GM12878 (cell line): Measurements from ENCODE around the gene ERG. TPM values are rescaled to one million over a fixed set of nuclear protein-coding genes. Genes with fewer than 3 reads are reported as not detected.

Experiments
- ATAC-seq: fragments of 200-7000 bp; cut with Tn5 transposase; 3 replicates; pipeline ENCODE4 v1.9.1; 2020; ENCODE audit warnings: mild to moderate bottlenecking, moderate library complexity
- BruUV-seq: library from RNA; stranded (reverse); fragments of 400-500 nt; replicated peaks from 2 replicates; lab custom pipeline; 2021; lab: Mats Ljungman, UMichigan
- CTCF ChIA-PET: fragments of 300-600 bp; sonication (Branson Sonifier 250); formaldehyde crosslinking; extraction: SDS; loops from one replicate; lab custom pipeline; 2021; ENCODE audit warnings: inconsistent platforms; lab: Yijun Ruan, JAX
- POLR2A ChIA-PET: fragments of 350-600 bp; formaldehyde crosslinking; extraction: SDS; loops from one replicate; lab custom pipeline; 2021; ENCODE audit warnings: inconsistent platforms; lab: Charles Lee
- RAD21 ChIA-PET: fragments of 300-600 bp; sonication (Branson Sonifier 250); formaldehyde crosslinking; loops from one replicate; lab custom pipeline; 2023; ENCODE audit warnings: antibody characterized with exemption; ENCODE audit not compliant: unreplicated experiment; lab: Charles Lee
- SMC1A ChIA-PET: fragments of 300-600 bp; sonication (Branson Sonifier 250); formaldehyde crosslinking; loops from one replicate; lab custom pipeline; 2023; ENCODE audit not compliant: unreplicated experiment, uncharacterized antibody; lab: Charles Lee
- DNase-seq: peaks from one replicate; pipeline ENCODE4 v3.0.0-alpha.2; 2011; ENCODE audit warnings: low read depth, low spot score
- FAIRE-seq: peaks from 3 replicates; lab custom pipeline; 2011; peaks lifted over from hg19 to GRCh38; lab: Jason Lieb, UNC
- H2AFZ ChIP-seq: 2 replicates; pipeline ENCODE4 v1.6.0; 2011; ENCODE audit warnings: low read depth, low read length, control low read depth; ENCODE audit not compliant: control insufficient read depth
- H3K27ac ChIP-seq: 2 replicates; pipeline ENCODE4 v1.5.1; 2011; ENCODE audit warnings: control low read depth; ENCODE audit not compliant: control insufficient read depth, insufficient read depth
- H3K27me3 ChIP-seq, 2 experiments: replicated peaks in 1 of 2; 2 replicates each; pipeline versions ENCODE4 v1.6.0 to v1.6.1; 2011; ENCODE audit warnings: low read length in 1 of 2; ENCODE audit not compliant: control insufficient read depth in 2 of 2, insufficient read depth in 2 of 2
- H3K36me3 ChIP-seq, 2 experiments: 2 replicates each; pipeline ENCODE4 v1.5.1; 2011; ENCODE audit warnings: low read length in 1 of 2; ENCODE audit not compliant: control insufficient read depth in 2 of 2, insufficient read depth in 2 of 2
- H3K4me1 ChIP-seq: 2 replicates; pipeline ENCODE4 v1.6.1; 2011; ENCODE audit warnings: mild to moderate bottlenecking, low read length, moderate library complexity, mixed read lengths; ENCODE audit not compliant: control insufficient read depth, insufficient read depth
- H3K4me2 ChIP-seq: 2 replicates; pipeline ENCODE4 v1.6.0; 2011; ENCODE audit warnings: control low read depth; ENCODE audit not compliant: control insufficient read depth, insufficient read depth
- H3K4me3 ChIP-seq: fragments of 200-600 bp; sonication (generic); 2 replicates; pipeline ENCODE4 v1.5.1; 2016
- H3K79me2 ChIP-seq: 2 replicates; pipeline ENCODE4 v1.6.0; 2011; ENCODE audit warnings: low read length; ENCODE audit not compliant: control insufficient read depth, insufficient read depth
- H3K9ac ChIP-seq: 2 replicates; pipeline ENCODE4 v1.8.0; 2011; ENCODE audit warnings: low read length, control low read depth, mixed read lengths; ENCODE audit not compliant: control insufficient read depth, insufficient read depth
- H3K9me3 ChIP-seq: replicated peaks from 3 replicates; pipeline ENCODE4 v1.5.1; 2011; ENCODE audit warnings: mild to moderate bottlenecking, low read length; ENCODE audit not compliant: control insufficient read depth, insufficient read depth
- H4K20me1 ChIP-seq: 2 replicates; pipeline ENCODE4 v1.6.0; 2011; ENCODE audit not compliant: control insufficient read depth, insufficient read depth
- ATF2 ChIP-seq: IDR thresholded peaks from 2 replicates; pipeline ENCODE4 v1.6.1; 2012; ENCODE audit warnings: low read length, inconsistent platforms
- CHD4 ChIP-seq: fragments of 200-600 bp; sonication (generic); IDR thresholded peaks from 2 replicates; pipeline ENCODE4 v1.6.1; 2016; ENCODE audit warnings: mild to moderate bottlenecking
- EGR1 ChIP-seq, 2 experiments: IDR thresholded peaks; 1 replicate in 1 of 2; 2 replicates in 1 of 2; pipeline ENCODE4 v1.6.1; 2011 to 2012; ENCODE audit warnings: low read depth in 2 of 2, low read length in 2 of 2, borderline replicate concordance in 1 of 2, mild to moderate bottlenecking in 1 of 2, moderate library complexity in 1 of 2
- NBN ChIP-seq: fragments of 450-650 bp; IDR thresholded peaks from 2 replicates; pipeline ENCODE4 v1.6.1; 2016
- NR2C2 ChIP-seq: IDR thresholded peaks from 2 replicates; pipeline ENCODE4 v1.6.1; 2011; ENCODE audit warnings: borderline replicate concordance, low read depth; ENCODE audit not compliant: control insufficient read depth, insufficient read length
- NR2F1 ChIP-seq: fragments of 450-650 bp; conservative IDR thresholded peaks from 2 replicates; pipeline ENCODE4 v1.6.1; 2017; ENCODE audit warnings: mild to moderate bottlenecking
- POLR2A ChIP-seq: IDR thresholded peaks from 2 replicates; pipeline ENCODE4 v1.6.1; 2011; ENCODE audit warnings: low read depth, mild to moderate bottlenecking, low read length
- POU2F2 ChIP-seq: IDR thresholded peaks from 3 replicates; pipeline ENCODE4 v1.6.1; 2011; ENCODE audit warnings: low read depth, mild to moderate bottlenecking, low read length, borderline replicate concordance
- RBBP5 ChIP-seq: fragments of 200-600 bp; sonication (generic); conservative IDR thresholded peaks from 2 replicates; pipeline ENCODE4 v1.6.1; 2016
- SIN3A ChIP-seq: IDR thresholded peaks from 2 replicates; pipeline ENCODE4 v1.6.1; 2012; ENCODE audit warnings: low read depth, low read length, improper control_type of control experiment
- SPI1 ChIP-seq: IDR thresholded peaks from 2 replicates; pipeline ENCODE4 v1.6.1; 2011; ENCODE audit warnings: low read depth, mild to moderate bottlenecking, low read length, moderate library complexity, borderline replicate concordance; ENCODE audit not compliant: insufficient read depth
- TAF1 ChIP-seq: IDR thresholded peaks from 2 replicates; pipeline ENCODE4 v1.6.1; 2011; ENCODE audit warnings: mild to moderate bottlenecking, low read depth, low read length, borderline replicate concordance
- TCF3 ChIP-seq: IDR thresholded peaks from 2 replicates; pipeline ENCODE4 v1.6.1; 2012; ENCODE audit warnings: low read depth, mild to moderate bottlenecking, low read length, borderline replicate concordance; ENCODE audit not compliant: insufficient read depth
- USF2 ChIP-seq: IDR thresholded peaks from 2 replicates; pipeline ENCODE4 v1.6.1; 2011; ENCODE audit warnings: low read depth, low read length, improper control_type of control experiment, borderline replicate concordance
- ZNF207 ChIP-seq: fragments of 450-650 bp; IDR thresholded peaks from 2 replicates; pipeline ENCODE4 v1.6.1; 2014; ENCODE audit warnings: antibody characterized with exemption, mild to moderate bottlenecking, borderline replicate concordance
- ZZZ3 ChIP-seq: IDR thresholded peaks from 2 replicates; pipeline ENCODE4 v1.6.1; 2011; ENCODE audit warnings: low read depth; ENCODE audit not compliant: control insufficient read depth, insufficient read length
- WGBS: methylation state at CpG from one replicate; pipeline ENCODE4 v1.1.6; 2016; ENCODE audit warnings: low lambda C conversion rate; ENCODE audit not compliant: insufficient replicate concordance, insufficient coverage; ENCODE audit errors: missing lambda C conversion rate; 5-methylcytosine and 5-hydroxymethylcytosine counted together
- in situ Hi-C: fragments of 300-500 bp; cut with MboI; formaldehyde crosslinking; loops from 9 replicates; pipeline ENCODE4 v1.14.3; 2018; ENCODE audit warnings: mixed read lengths
- intact Hi-C: fragments of 100-400 bp; cut with micrococcal nuclease; formaldehyde crosslinking; loops from one replicate; pipeline ENCODE4 v1.14.2; 2022; ENCODE audit not compliant: unreplicated experiment
- polyA plus RNA-seq, 11 experiments: library from polyadenylated mRNA; depleted of rRNA in 4 of 11; unstranded in 6 of 11; stranded (reverse) in 5 of 11; fragments of >200 nt; fragmentation: Nextera tagmentation in 4 of 11; fragmentation: Illumina TruSeq in 1 of 11; extraction: Ambion mirVana in 4 of 11; extraction: Trizol in 1 of 11; gene quantifications; 1 replicate in 1 of 11; 2 replicates in 10 of 11; pipeline versions ENCODE4 v1.2.1 to v1.2.3, GENCODE V29; 2011 to 2016; ENCODE audit warnings: inconsistent platforms in 2 of 11, missing spikeins in 2 of 11, low read depth in 1 of 11
- total RNA-seq, 4 experiments: library from RNA; depleted of rRNA in 3 of 4; stranded (reverse); fragments of >200 nt in 3 of 4; fragmentation: Illumina TruSeq in 1 of 4; extraction: Trizol in 1 of 4; gene quantifications; 2 replicates each; pipeline versions ENCODE4 v1.2.1 to v1.2.3, GENCODE V29; 2013 to 2021
- TF ChIP-seq, protein P1 (sequence below): IDR thresholded peaks from 2 replicates; pipeline ENCODE4 v1.6.1; 2012; ENCODE audit warnings: low read depth, low read length, improper control_type of control experiment
- TF ChIP-seq, protein P2 (sequence below): IDR thresholded peaks from 2 replicates; pipeline ENCODE4 v1.6.1; 2011; ENCODE audit warnings: low read depth, mild to moderate bottlenecking, low read length, moderate library complexity, borderline replicate concordance; ENCODE audit errors: extremely low read depth

ERG gene
- total and polyA plus RNA-seq, 10 of the 15 experiments (the other 5 are each of a cell fraction or from before 2014, with no cell fraction given): not detected

- Histone ChIP-seq H2AFZ (no peak overlapping the region), H3K36me3 (no peaks in the 10 kb centered on the region), H3K79me2 (no peaks in the 10 kb centered on the region), H3K9ac (no peak overlapping the region), H3K4me1 (no peaks in the 10 kb centered on the region), H3K4me3 (no peak overlapping the region), H3K27me3 (no peaks in the 10 kb centered on the region), H3K9me3 (no peaks in the 10 kb centered on the region), H3K27ac (no peak overlapping the region), H4K20me1 (no peaks in the 10 kb centered on the region), H3K4me2 (no peak overlapping the region)
- in situ Hi-C loops (no loop called here), intact Hi-C loops (no loop called here)
- DNase-seq (no peak), ATAC-seq (no peak), FAIRE-seq (no peak)
- WGBS: 45% methylated on average over 2 of the region's 2 CpGs
- no peak for TF ChIP-seq ZNF207
- TF ChIP-seq POU2F2: no peak
- no peak for TF ChIP-seq NBN
- TF ChIP-seq SPI1: no peak
- ChIA-PET RAD21 (no interaction called here), POLR2A (no interaction called here), SMC1A (no interaction called here), CTCF (no interaction called here)
- no TSS peak for BruUV-seq
Measured at GRCh38 chr21:38441153-38441552, 57.1 kb downstream of the ERG start.

GRCh38 chr21:38440746-38441145 lies 57.5 kb downstream of the ERG start:
- in situ Hi-C loops (no loop called here), intact Hi-C loops (no loop called here)
- ChIA-PET POLR2A (no interaction called here), SMC1A (no interaction called here), CTCF (no interaction called here), RAD21 (no interaction called here)
- Histone ChIP-seq H3K27ac (no peak overlapping the region), H2AFZ (no peak overlapping the region), H3K4me1 (no peaks in the 10 kb centered on the region), H3K27me3 (no peaks in the 10 kb centered on the region), H3K4me3 (no peak overlapping the region), H3K9me3 (no peaks in the 10 kb centered on the region), H3K4me2 (no peak overlapping the region), H3K79me2 (no peaks in the 10 kb centered on the region), H3K9ac (no peak overlapping the region), H4K20me1 (no peaks in the 10 kb centered on the region), H3K36me3 (no peaks in the 10 kb centered on the region)
- no peak for ATAC-seq
- no peak for FAIRE-seq
- no TSS peak for BruUV-seq
- WGBS: 28% methylated on average over 5 of the region's 5 CpGs
- no peak for DNase-seq
- no peak for TF ChIP-seq ZZZ3
- no peak for TF ChIP-seq SIN3A
- no peak for TF ChIP-seq TAF1
- no peak for TF ChIP-seq ATF2
- TF ChIP-seq TCF3: no peak
- TF ChIP-seq SPI1: no peak
- TF ChIP-seq POLR2A: no peak
- no peak for TF ChIP-seq NR2C2
- TF ChIP-seq, protein P1, sequence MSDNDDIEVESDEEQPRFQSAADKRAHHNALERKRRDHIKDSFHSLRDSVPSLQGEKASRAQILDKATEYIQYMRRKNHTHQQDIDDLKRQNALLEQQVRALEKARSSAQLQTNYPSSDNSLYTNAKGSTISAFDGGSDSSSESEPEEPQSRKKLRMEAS: no peak
- no peak for TF ChIP-seq USF2
- TF ChIP-seq EGR1 (IDR thresholded peaks at IDR 0.05; ENCODE audit: borderline replicate concordance in 1 of 2, low read depth in 2 of 2, low read length in 2 of 2): no peak
- TF ChIP-seq RBBP5: no peak
- no peak for TF ChIP-seq NR2F1
- no peak for TF ChIP-seq CHD4
- TF ChIP-seq, protein P2, sequence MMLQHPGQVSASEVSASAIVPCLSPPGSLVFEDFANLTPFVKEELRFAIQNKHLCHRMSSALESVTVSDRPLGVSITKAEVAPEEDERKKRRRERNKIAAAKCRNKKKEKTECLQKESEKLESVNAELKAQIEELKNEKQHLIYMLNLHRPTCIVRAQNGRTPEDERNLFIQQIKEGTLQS: no peak
